Activated naive CD4-positive, alpha-beta T cell treated with anti-CD3 and anti-CD28 coated beads for 36 hours (primary cell): ENCODE results near the gene NSUN3. TPM values are rescaled to one million over a fixed set of nuclear protein-coding genes. Genes with fewer than 3 reads are reported as not detected.
"Not testable (repeated sequence)": the region's sequence is repeated elsewhere in the genome, so short reads cannot be mapped to it uniquely, and the experiment has no call there.

Source experiments
- CTCF ChIA-PET: fragments of 350-600 bp; sonication (Branson Sonifier 250); formaldehyde crosslinking; loops from one replicate; lab custom pipeline; 2021; ENCODE audit warnings: antibody characterized with exemption; lab: Charles Lee
- DNase-seq: peaks from one replicate; pipeline ENCODE4 v3.0.0-alpha.2; 2020
- H3K27ac Mint-ChIP-seq: one replicate; pipeline ENCODE4 v1.8.0; 2021; ENCODE audit warnings: mild to moderate bottlenecking, mixed read lengths
- H3K27me3 Mint-ChIP-seq: one replicate; pipeline ENCODE4 v1.8.0; 2021; ENCODE audit warnings: low read depth, mixed read lengths
- H3K36me3 Mint-ChIP-seq: one replicate; pipeline ENCODE4 v1.8.0; 2021; ENCODE audit warnings: low read depth, mixed read lengths
- H3K4me1 Mint-ChIP-seq: one replicate; pipeline ENCODE4 v1.8.0; 2021; ENCODE audit warnings: low read depth, mixed read lengths
- H3K4me3 Mint-ChIP-seq: one replicate; pipeline ENCODE4 v1.8.0; 2021; ENCODE audit warnings: mild to moderate bottlenecking, moderate library complexity, mixed read lengths
- H3K9me3 Mint-ChIP-seq: one replicate; pipeline ENCODE4 v1.8.0; 2021; ENCODE audit warnings: mixed read lengths
- intact Hi-C: fragments of 100-400 bp; cut with micrococcal nuclease; formaldehyde crosslinking; loops from one replicate; pipeline ENCODE4 v1.15.1; 2023
- total RNA-seq, 2 experiments: library from RNA; stranded (reverse); gene quantifications; one replicate each; pipeline ENCODE4 v1.2.3, GENCODE V29; 2021

The NSUN3 gene
- total RNA-seq: 10 to 100 TPM; 10.9 to 15.8 TPM

DNA sequence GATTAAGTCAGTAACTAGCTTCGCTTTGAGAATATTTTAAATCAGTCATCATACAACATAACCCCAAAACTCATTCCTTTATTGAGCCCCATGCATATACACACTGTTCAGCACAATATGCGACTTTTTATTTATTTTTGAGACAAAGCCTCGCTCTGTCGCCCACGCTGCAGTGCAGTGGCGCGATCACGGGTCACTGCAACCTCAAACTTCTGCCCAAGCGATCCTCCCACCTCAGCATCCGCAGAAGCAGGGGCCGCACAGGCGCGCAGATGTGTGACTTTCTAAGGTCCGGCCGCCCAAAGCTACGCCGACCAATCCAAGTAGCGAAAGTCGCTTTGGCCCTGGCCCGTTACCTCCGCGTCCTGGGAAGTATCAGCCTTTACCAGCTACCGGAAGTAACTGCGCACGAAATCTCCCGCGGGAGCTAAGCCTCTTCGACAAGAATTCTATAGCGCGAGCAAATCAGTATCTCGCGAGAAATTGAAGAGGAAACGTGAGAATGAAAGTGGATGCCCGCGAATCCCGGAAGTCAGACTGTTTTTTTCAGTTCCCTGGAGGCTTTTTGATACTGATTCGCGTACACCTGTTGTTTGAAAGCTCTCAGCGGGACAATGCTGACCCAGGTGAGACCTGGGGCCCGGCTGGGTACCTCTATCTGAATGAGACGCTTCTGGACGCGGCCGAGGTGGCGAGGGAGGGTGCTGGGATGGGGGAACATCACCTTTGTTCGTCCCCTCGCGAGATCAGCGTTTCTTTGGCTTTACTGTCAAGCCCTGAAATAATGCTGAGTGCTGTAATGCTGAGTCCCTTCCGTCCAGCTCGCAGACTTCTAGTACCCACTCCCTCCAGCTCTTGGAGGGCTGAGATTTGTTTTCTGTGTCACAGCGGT is at the start of gene NSUN3, which contains the start of gene DHFR2:
Gene NSUN3 (plus strand): TSS at position 549 of the 892 bp plus-strand sequence. CDS start 66 bp downstream, at position 615.
Gene DHFR2 (minus strand): TSS at position 404 of the 892 bp plus-strand sequence. CDS start 1,405 bp downstream, outside the sequence.
- Mint-ChIP-seq H3K27ac (peak within 1 kb of the TSS; percentile 99), H3K9me3 (peaks cover 5% of the 10 kb centered on the region), H3K27me3 (no peaks in the 10 kb centered on the region), H3K4me1 (peaks cover 59% of the 10 kb centered on the region), H3K36me3 (peaks cover 36% of the 10 kb centered on the region), H3K4me3 (peak within 1 kb of the TSS; percentile 95)
- CTCF ChIA-PET: interaction anchor here (1.0 to 1.8 kb wide), 6 partner anchors 8 to 59 kb away, joined by 3 to 6 read pairs (median 4); no protein-coding TSS in a partner anchor
- intact Hi-C loops: loop anchor here (1.0 to 2.0 kb wide), 3 partner anchors 26 to 82 kb away; partner anchors contain the start of gene ARL13B
- peak; percentile 88 for DNase-seq

GRCh38 chr3:94015025-94015424 is 47.8 kb upstream of the NSUN3 start:
- peaks cover 8% of the 10 kb centered on the region for H3K36me3 Mint-ChIP-seq
- CTCF ChIA-PET: interaction anchor here (0.6 to 1.8 kb wide), 6 partner anchors 8 to 90 kb away, joined by 3 to 4 read pairs (median 4); no protein-coding TSS in a partner anchor
- intact Hi-C loops: no loop called here
- no peak overlapping the region for H3K4me3 Mint-ChIP-seq
- H3K27me3 Mint-ChIP-seq: no peaks in the 10 kb centered on the region
- no peaks in the 10 kb centered on the region for H3K9me3 Mint-ChIP-seq
- peaks cover 28% of the 10 kb centered on the region for H3K4me1 Mint-ChIP-seq
- no peak overlapping the region for H3K27ac Mint-ChIP-seq
- no peak for DNase-seq

DNA sequence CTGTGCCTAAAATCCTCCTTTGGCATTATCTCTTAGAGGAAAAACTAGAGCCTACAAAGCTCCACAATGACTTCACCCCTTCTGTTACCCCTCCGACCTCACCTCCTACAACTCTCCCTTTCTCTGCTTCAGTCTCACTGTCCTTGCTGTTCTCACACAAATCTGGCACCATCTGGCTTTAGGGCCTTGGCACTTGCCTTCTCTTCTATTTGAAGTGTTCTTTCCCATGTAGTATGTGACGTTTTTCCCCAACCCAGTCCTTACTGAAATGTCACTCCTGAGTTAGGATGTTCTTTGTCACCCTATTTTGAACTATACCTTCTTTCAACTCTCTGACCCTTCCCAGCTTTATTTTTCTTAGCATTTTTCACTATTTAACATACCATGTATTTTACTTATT is 43.2 kb upstream of the NSUN3 start:
- H3K36me3 Mint-ChIP-seq: peaks cover 5% of the 10 kb centered on the region
- CTCF ChIA-PET: interaction anchor here (0.6 kb wide), 1 partner anchor 30 kb away, joined by 3 read pairs; no protein-coding TSS in a partner anchor
- no peak overlapping the region for H3K27ac Mint-ChIP-seq
- H3K4me3 Mint-ChIP-seq: no peak overlapping the region
- H3K4me1 Mint-ChIP-seq: peaks cover 6% of the 10 kb centered on the region
- H3K27me3 Mint-ChIP-seq: no peaks in the 10 kb centered on the region
- no peak for DNase-seq
- intact Hi-C loops: no loop called here
- no peaks in the 10 kb centered on the region for H3K9me3 Mint-ChIP-seq

DNA sequence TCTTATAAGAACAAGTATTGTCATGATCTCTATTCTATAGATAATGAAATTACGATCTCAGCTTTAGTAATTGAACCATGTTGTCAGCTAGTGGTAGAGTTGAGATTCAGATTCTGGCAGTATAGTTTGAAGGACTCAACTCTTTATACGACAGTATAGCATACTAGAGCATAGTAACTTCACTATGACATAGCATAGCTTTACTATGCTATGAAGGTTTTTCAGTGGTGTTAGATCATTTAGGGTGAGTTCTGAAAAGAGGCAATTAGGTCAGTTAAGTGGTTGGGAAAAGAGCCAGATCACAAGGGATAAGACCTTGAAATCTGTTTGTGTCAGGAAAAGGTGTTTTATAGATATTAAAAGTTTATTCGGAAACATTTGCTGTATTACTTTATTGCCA is 42.6 kb upstream of the NSUN3 start:
- intact Hi-C loops: no loop called here
- Mint-ChIP-seq H3K27me3 (no peaks in the 10 kb centered on the region), H3K27ac (no peak overlapping the region), H3K4me1 (no peaks in the 10 kb centered on the region), H3K9me3 (no peaks in the 10 kb centered on the region), H3K36me3 (peaks cover 5% of the 10 kb centered on the region), H3K4me3 (no peak overlapping the region)
- CTCF ChIA-PET: interaction anchor here (0.6 to 0.7 kb wide), 2 partner anchors 30 to 42 kb away, joined by 3 read pairs; partner anchors contain the start of genes DHFR2 and NSUN3
- no peak for DNase-seq

DNA sequence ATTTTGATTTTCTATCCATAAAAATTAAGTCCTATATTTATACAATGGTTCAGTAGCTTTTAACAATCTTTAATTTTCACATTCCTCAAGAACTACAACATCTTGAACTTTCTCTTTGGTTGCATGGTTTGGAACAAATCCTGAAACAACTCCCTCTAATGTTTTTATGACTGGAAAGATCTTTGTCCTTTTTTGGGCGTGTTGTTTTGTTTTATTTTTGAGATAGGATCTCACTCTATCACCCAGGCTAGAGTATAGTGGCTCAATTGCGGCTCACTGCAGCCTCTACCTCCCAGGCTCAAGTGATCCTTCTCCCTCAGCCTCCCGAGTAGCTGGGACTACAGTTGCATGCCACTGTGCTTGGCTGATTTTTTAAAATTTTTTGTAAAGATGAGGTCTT is 38.5 kb upstream of the NSUN3 start:
- intact Hi-C loops: no loop called here
- no peak for DNase-seq
- H3K27me3 Mint-ChIP-seq: no peaks in the 10 kb centered on the region
- no peaks in the 10 kb centered on the region for H3K4me1 Mint-ChIP-seq
- CTCF ChIA-PET: no interaction called here
- no peak overlapping the region for H3K27ac Mint-ChIP-seq
- peaks cover 2% of the 10 kb centered on the region for H3K36me3 Mint-ChIP-seq
- H3K9me3 Mint-ChIP-seq: no peaks in the 10 kb centered on the region
- H3K4me3 Mint-ChIP-seq: no peak overlapping the region

DNA sequence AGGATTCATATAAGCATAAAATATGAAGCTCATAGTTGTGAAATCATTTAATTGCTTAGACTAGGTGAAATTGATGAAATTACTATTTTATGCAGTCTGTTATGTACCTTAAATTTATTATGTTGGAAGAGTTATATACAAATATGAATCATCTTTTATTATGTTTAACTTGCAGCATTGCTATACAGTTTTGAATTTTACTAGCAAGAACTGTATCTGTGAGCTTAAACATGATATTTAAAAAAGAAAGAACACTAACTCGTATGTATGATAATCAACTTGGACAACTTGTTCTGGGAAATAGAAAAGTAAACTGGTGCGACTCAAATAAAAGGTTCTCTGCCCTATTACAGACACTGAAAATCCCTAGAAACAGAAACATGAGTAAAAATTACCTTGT is 36.2 kb upstream of the NSUN3 start:
- CTCF ChIA-PET: interaction anchor here (1.2 kb wide), 1 partner anchor 11 kb away, joined by 4 read pairs; no protein-coding TSS in a partner anchor
- intact Hi-C loops: no loop called here
- no peak for DNase-seq
- Mint-ChIP-seq H3K4me1 (no peaks in the 10 kb centered on the region), H3K36me3 (no peaks in the 10 kb centered on the region), H3K27ac (no peak overlapping the region), H3K27me3 (no peaks in the 10 kb centered on the region), H3K4me3 (no peak overlapping the region), H3K9me3 (no peaks in the 10 kb centered on the region)

GRCh38 chr3:94028093-94028837 is 34.6 kb upstream of the NSUN3 start, which contains the start of gene STX19:
TSS of gene STX19 (minus strand) at chr3:94028597. CDS start at chr3:94015269, 13,328 bp downstream.
- Mint-ChIP-seq H3K4me1 (no peaks in the 10 kb centered on the region), H3K9me3 (no peaks in the 10 kb centered on the region), H3K27ac (no peak within 1 kb of the TSS), H3K27me3 (no peaks in the 10 kb centered on the region), H3K36me3 (peaks cover 1% of the 10 kb centered on the region), H3K4me3 (no peak within 1 kb of the TSS)
- intact Hi-C loops: no loop called here
- no peak for DNase-seq
- CTCF ChIA-PET: interaction anchor here (0.8 to 1.0 kb wide), 2 partner anchors 9 to 27 kb away, joined by 3 to 4 read pairs; no protein-coding TSS in a partner anchor

- CTCF ChIA-PET: interaction anchor here (1.0 to 1.3 kb wide), 4 partner anchors 9 to 32 kb away, joined by 3 to 4 read pairs (median 4); partner anchors contain the start of gene DHFR2
- no peak overlapping the region for H3K4me3 Mint-ChIP-seq
- H3K27ac Mint-ChIP-seq: no peak overlapping the region
- H3K36me3 Mint-ChIP-seq: peaks cover 5% of the 10 kb centered on the region
- intact Hi-C loops: loop anchor here (2.0 kb wide), 2 partner anchors 26 kb away; partner anchors contain the start of genes DHFR2 and NSUN3
- no peak for DNase-seq
- H3K9me3 Mint-ChIP-seq: no peaks in the 10 kb centered on the region
- no peaks in the 10 kb centered on the region for H3K4me1 Mint-ChIP-seq
- H3K27me3 Mint-ChIP-seq: no peaks in the 10 kb centered on the region
Observed at GRCh38 chr3:94036909-94037507, 25.9 kb upstream of the NSUN3 start.

DNA sequence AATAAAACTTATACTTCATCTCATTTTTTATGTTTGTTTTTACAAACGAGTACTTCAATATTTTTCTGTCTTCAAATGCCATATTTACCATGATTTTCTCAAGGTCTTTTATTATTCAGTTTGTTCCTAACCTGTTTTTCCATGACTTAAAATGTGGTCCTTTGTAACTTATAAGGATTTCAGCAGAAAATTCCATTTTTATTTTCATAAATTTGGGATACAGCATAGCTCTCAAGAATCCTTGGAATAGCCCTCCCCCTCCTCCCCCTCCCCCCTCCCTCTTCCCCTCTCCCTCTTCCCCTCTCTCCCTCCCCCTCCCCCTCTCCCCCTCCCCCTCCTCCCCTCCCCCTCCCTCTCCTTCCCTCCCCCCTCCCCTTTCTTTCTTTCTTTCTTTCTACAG is 19.6 kb upstream of the NSUN3 start:
- Mint-ChIP-seq H3K27ac (no peak overlapping the region), H3K9me3 (no peaks in the 10 kb centered on the region), H3K27me3 (no peaks in the 10 kb centered on the region), H3K36me3 (peaks cover 11% of the 10 kb centered on the region), H3K4me3 (no peak overlapping the region), H3K4me1 (no peaks in the 10 kb centered on the region)
- no peak for DNase-seq
- intact Hi-C loops: no loop called here
- CTCF ChIA-PET: no interaction called here

DNA sequence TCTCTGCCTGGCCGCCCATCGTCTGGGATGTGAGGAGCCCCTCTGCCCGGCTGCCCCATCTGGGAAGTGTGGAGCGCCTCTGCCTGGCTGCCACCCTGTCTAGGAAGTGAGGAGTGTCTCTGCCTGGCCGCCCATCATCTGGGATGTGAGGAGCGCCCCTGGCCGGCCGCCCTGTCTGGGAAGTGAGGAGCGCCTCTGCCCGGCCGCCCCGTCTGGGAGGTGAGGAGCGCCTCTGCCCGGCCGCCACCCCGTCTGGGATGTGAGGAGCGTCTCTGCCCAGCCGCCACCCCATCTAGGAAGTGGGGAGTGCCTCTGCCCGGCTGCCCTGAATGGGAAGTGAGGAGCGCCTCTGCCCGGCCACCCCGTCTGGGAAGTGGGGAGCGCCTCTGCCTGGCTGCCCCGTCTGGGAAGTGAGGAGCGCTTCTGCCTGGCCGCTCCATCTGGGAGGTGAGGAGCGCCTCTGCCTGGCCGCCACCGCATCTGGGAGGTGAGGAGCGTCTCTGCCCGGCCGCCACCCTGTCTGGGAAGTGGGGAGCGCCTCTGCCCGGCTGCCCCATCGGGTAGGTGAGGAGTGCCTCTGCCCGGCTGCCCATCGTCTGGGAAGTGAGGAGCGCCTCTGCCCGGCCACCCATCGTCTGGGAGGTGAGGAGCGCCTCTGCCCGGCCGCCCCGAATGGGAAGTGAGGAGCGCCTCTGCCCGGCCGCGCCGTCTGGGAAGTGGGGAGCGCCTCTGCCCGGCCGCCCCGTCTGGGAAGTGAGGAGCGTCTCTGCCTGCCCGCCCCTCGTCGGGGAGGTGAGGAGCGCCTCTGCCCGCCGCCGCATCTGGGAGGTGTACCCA is 18.5 kb upstream of the NSUN3 start:
- H3K9me3 Mint-ChIP-seq, CTCF ChIA-PET, H3K4me3 Mint-ChIP-seq, H3K4me1 Mint-ChIP-seq, H3K27ac Mint-ChIP-seq, DNase-seq, H3K27me3 Mint-ChIP-seq, intact Hi-C loops: not testable (repeated sequence)
- H3K36me3 Mint-ChIP-seq: peaks cover 11% of the 10 kb centered on the region

DNA sequence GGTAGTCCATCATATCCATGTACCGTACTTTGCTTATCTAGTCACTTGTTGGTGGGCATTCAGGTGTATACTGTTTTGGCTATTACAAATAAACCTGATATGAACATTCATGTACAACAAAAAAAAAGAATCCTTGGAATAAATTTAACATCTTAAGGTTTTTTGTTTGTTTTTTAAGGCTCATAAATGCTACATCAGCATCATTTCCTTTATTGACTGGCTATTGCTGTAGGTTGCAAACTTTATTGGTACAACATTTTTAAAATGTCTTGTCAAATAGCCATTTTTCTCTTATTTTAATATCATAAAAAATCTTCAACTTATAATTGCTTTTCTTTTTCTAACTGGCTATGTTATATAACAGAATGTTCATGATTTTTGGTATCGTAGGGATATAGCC is 16.3 kb upstream of the NSUN3 start:
- Mint-ChIP-seq H3K27ac (no peak overlapping the region), H3K4me3 (no peak overlapping the region), H3K4me1 (no peaks in the 10 kb centered on the region), H3K27me3 (no peaks in the 10 kb centered on the region), H3K36me3 (peaks cover 11% of the 10 kb centered on the region), H3K9me3 (no peaks in the 10 kb centered on the region)
- CTCF ChIA-PET: no interaction called here
- intact Hi-C loops: no loop called here
- no peak for DNase-seq
